K562 (cell line): Measurements from ENCODE around the gene FOXN3. TPM values are rescaled to one million over a fixed set of nuclear protein-coding genes. Genes with fewer than 3 reads are reported as not detected.

Experiments used
- ATAC-seq: fragments of 200-7000 bp; cut with Tn5 transposase; 3 replicates; pipeline ENCODE4 v1.9.1; 2020; ENCODE audit warnings: moderate library complexity
- BruUV-seq: library from RNA; stranded (reverse); fragments of 400-500 nt; replicated peaks from 2 replicates; lab custom pipeline; 2021; lab: Mats Ljungman, UMichigan
- CTCF ChIA-PET: fragments of 300-600 bp; formaldehyde crosslinking; extraction: SDS; loops from one replicate; lab custom pipeline; 2021; ENCODE audit warnings: low intra/inter-chr PET ratio; lab: Yijun Ruan, JAX
- POLR2A ChIA-PET: fragments of 300-600, 350-650 bp; sonication (Branson Sonifier 250); formaldehyde crosslinking; extraction: SDS; loops from one replicate; lab custom pipeline; 2021; ENCODE audit warnings: antibody characterized with exemption, inconsistent platforms; lab: Yijun Ruan, JAX
- DNase-seq, 4 experiments: peaks; one replicate each; pipeline versions ENCODE4 v3.0.0 to v3.0.0-alpha.2; 2011 to 2018; ENCODE audit warnings: low spot score in 3 of 4, mixed read lengths in 3 of 4; ENCODE audit errors: extremely low read depth in 1 of 4
- FAIRE-seq: peaks from 2 replicates; lab custom pipeline; 2011; peaks lifted over from hg19 to GRCh38; lab: Jason Lieb, UNC
- H2AFZ ChIP-seq: 2 replicates; pipeline ENCODE4 v1.6.0; 2011; ENCODE audit warnings: low read depth, low read length, control low read depth, inconsistent platforms
- H3K27ac ChIP-seq: fragments of 200-600 bp; 3 replicates; pipeline ENCODE4 v1.8.0; 2011; ENCODE audit warnings: low read depth, mild to moderate bottlenecking, control low read depth, inconsistent platforms, low read length, moderate library complexity, mixed read lengths; ENCODE audit errors: extremely low read depth
- H3K27me3 ChIP-seq, 2 experiments: fragments of 300-600 bp in 1 of 2; 2 replicates in 1 of 2; 3 replicates in 1 of 2; pipeline versions ENCODE4 v1.6.0 to v1.8.0; 2011; ENCODE audit warnings: inconsistent platforms in 2 of 2, low read length in 2 of 2, mild to moderate bottlenecking in 1 of 2, mixed read lengths in 1 of 2, moderate library complexity in 1 of 2; ENCODE audit not compliant: control insufficient read depth in 2 of 2, insufficient read depth in 2 of 2
- H3K36me3 ChIP-seq: fragments of 300-600 bp; 3 replicates; pipeline ENCODE4 v1.8.0; 2011; ENCODE audit warnings: mild to moderate bottlenecking, low read length, inconsistent platforms; ENCODE audit not compliant: control insufficient read depth, insufficient read depth
- H3K4me1 ChIP-seq, 2 experiments: fragments of 200-600 bp in 1 of 2; replicated peaks in 1 of 2; 2 replicates in 1 of 2; 3 replicates in 1 of 2; pipeline versions ENCODE4 v1.5.1 to v1.8.0; 2011; ENCODE audit warnings: inconsistent platforms in 2 of 2, low read length in 2 of 2, mild to moderate bottlenecking in 1 of 2, mixed read lengths in 1 of 2, moderate library complexity in 1 of 2; ENCODE audit not compliant: control insufficient read depth in 2 of 2, insufficient read depth in 2 of 2
- H3K4me2 ChIP-seq: 2 replicates; pipeline ENCODE4 v1.6.1; 2011; ENCODE audit warnings: low read length, control low read depth, inconsistent platforms, mixed read lengths; ENCODE audit not compliant: insufficient read depth
- H3K4me3 ChIP-seq: fragments of 200-600 bp; sonication (generic), shearing (Covaris generic); 2 replicates; pipeline ENCODE4 v1.5.1; 2016; ENCODE audit warnings: control low read depth, inconsistent platforms
- H3K79me2 ChIP-seq: fragments of 200-600 bp; 3 replicates; pipeline ENCODE4 v1.8.0; 2011; ENCODE audit warnings: low read length, inconsistent platforms; ENCODE audit not compliant: control insufficient read depth, insufficient read depth
- H3K9ac ChIP-seq, 2 experiments: 2 replicates each; pipeline versions ENCODE4 v1.6.0 to v1.6.1; 2011; ENCODE audit warnings: low read depth in 2 of 2, low read length in 2 of 2, control low read depth in 1 of 2, inconsistent platforms in 1 of 2, mild to moderate bottlenecking in 1 of 2, mixed read lengths in 1 of 2; ENCODE audit not compliant: insufficient read depth in 1 of 2
- H3K9me1 ChIP-seq: one replicate; pipeline ENCODE4 v1.6.0; 2011; ENCODE audit warnings: inconsistent platforms, mild to moderate bottlenecking, low read length, moderate library complexity; ENCODE audit not compliant: control insufficient read depth, insufficient read depth
- H3K9me3 ChIP-seq: replicated peaks from 2 replicates; pipeline ENCODE4 v1.5.1; 2011; ENCODE audit warnings: low read depth, low read length, inconsistent platforms; ENCODE audit not compliant: control insufficient read depth, insufficient read depth
- H4K20me1 ChIP-seq: replicated peaks from 2 replicates; pipeline ENCODE4 v1.6.1; 2011; ENCODE audit warnings: low read length, inconsistent platforms, mixed read lengths; ENCODE audit not compliant: control insufficient read depth, insufficient read depth
- AFF4 ChIP-seq: sonication (generic); formaldehyde crosslinking; IDR thresholded peaks from 2 replicates; pipeline ENCODE4 v1.8.0; 2023; ENCODE audit warnings: mild to moderate bottlenecking, missing genetic modification reagents
- ASH1L ChIP-seq: fragments of 450-650 bp; IDR thresholded peaks from 2 replicates; pipeline ENCODE4 v1.6.1; 2018; ENCODE audit warnings: borderline replicate concordance, mild to moderate bottlenecking, low read depth; ENCODE audit not compliant: partially characterized antibody
- ATF2 ChIP-seq: sonication (generic); formaldehyde crosslinking; IDR thresholded peaks from 2 replicates; pipeline ENCODE4 v1.8.1; 2022; ENCODE audit warnings: missing genetic modification reagents
- CTBP1 ChIP-seq: fragments of 450-650 bp; IDR thresholded peaks from 2 replicates; pipeline ENCODE4 v1.6.1; 2016; ENCODE audit warnings: borderline replicate concordance
- ELF2 ChIP-seq: fragments of 250-450 bp; sonication (Bioruptor Pico); IDR thresholded peaks from 2 replicates; pipeline ENCODE4 v1.5.0; 2021; ENCODE audit warnings: mild to moderate bottlenecking
- HDAC2 ChIP-seq: fragments of 450-650 bp; IDR thresholded peaks from 2 replicates; pipeline ENCODE4 v1.6.1; 2016; ENCODE audit warnings: mild to moderate bottlenecking
- MXD1 ChIP-seq: fragments of 250-450 bp; sonication (Bioruptor Pico); IDR thresholded peaks from 2 replicates; pipeline ENCODE4 v1.8.0; 2021; ENCODE audit warnings: borderline replicate concordance, mild to moderate bottlenecking, moderate library complexity; ENCODE audit not compliant: poor library complexity, severe bottlenecking
- POLR2H ChIP-seq: IDR thresholded peaks from 2 replicates; pipeline ENCODE4 v1.6.1; 2016; ENCODE audit warnings: missing genetic modification characterization, low read depth, mild to moderate bottlenecking, control low read depth, missing compliant biosample characterization, moderate library complexity
- SAP30 ChIP-seq: fragments of 200-600 bp; sonication (generic); IDR thresholded peaks from 2 replicates; pipeline ENCODE4 v1.6.1; 2012; ENCODE audit warnings: borderline replicate concordance, low read depth, mild to moderate bottlenecking, moderate library complexity, low read length, control low read depth, inconsistent platforms; ENCODE audit not compliant: insufficient read depth, poor library complexity, severe bottlenecking
- TRIM25 ChIP-seq: fragments of 450-650 bp; IDR thresholded peaks from 2 replicates; pipeline ENCODE4 v1.7.0; 2016; ENCODE audit warnings: borderline replicate concordance
- TSC22D4 ChIP-seq: fragments of 450-650 bp; IDR thresholded peaks from 2 replicates; pipeline ENCODE4 v1.6.1; 2016; ENCODE audit warnings: missing genetic modification characterization, missing biosample characterization, control low read depth
- ZNF395 ChIP-seq: fragments of 200-800 bp; sonication (Bioruptor generic); IDR thresholded peaks from 2 replicates; pipeline ENCODE4 v1.6.1; 2017; ENCODE audit warnings: missing genetic modification characterization, missing compliant biosample characterization
- WGBS: fragments of 100-300 bp; shearing (Covaris generic); methylation state at CpG from one replicate; pipeline ENCODE4 v1.1.6; 2016; ENCODE audit warnings: low coverage, mixed read lengths; ENCODE audit not compliant: insufficient coverage; ENCODE audit errors: missing lambda C conversion rate; 5-methylcytosine and 5-hydroxymethylcytosine counted together
- in situ Hi-C: fragments of 300-500 bp; cut with MboI; formaldehyde crosslinking; loops from 4 replicates; pipeline ENCODE4 v1.15.0; 2018; ENCODE audit warnings: inconsistent platforms, mixed read lengths
- intact Hi-C: fragments of 100-400 bp; cut with micrococcal nuclease; formaldehyde crosslinking; loops from 2 replicates; pipeline ENCODE4 v1.14.2; 2022
- polyA plus RNA-seq, 8 experiments: library from polyadenylated mRNA; depleted of rRNA in 4 of 8; stranded (reverse) in 5 of 8; unstranded in 3 of 8; fragments of >200 nt; fragmentation: Nextera tagmentation in 2 of 8; fragmentation: Illumina TruSeq in 1 of 8; extraction: Ambion mirVana in 2 of 8; extraction: Trizol in 1 of 8; gene quantifications; 2 replicates each; pipeline versions ENCODE4 v1.2.1 to v1.2.3, GENCODE V29; 2011 to 2014; ENCODE audit warnings: inconsistent platforms in 1 of 8, missing spikeins in 1 of 8
- total RNA-seq, 7 experiments: library from RNA; depleted of rRNA in 6 of 7; stranded (reverse); fragments of >200 nt in 6 of 7; fragmentation: Illumina TruSeq in 2 of 7; extraction: Trizol in 2 of 7; gene quantifications; 2 replicates each; pipeline versions ENCODE4 v1.2.1 to v1.2.3, GENCODE V29; 2011 to 2021; ENCODE audit warnings: low replicate concordance in 1 of 7

The FOXN3 gene
- total and polyA plus RNA-seq, 9 of the 15 experiments (the other 6 are each of a cell fraction or from before 2014, with no cell fraction given): 0.07 to 1.3 (median 0.40) TPM

GRCh38 chr14:89348722-89349121, 68.3 kb downstream of the FOXN3 start (continued):
- TF ChIP-seq MXD1: no peak
- TF ChIP-seq TRIM25: no peak
- no peak for TF ChIP-seq ATF2 (CRISPR knock-in tag)
- TF ChIP-seq ELF2: no peak
- TF ChIP-seq TSC22D4 (tag): no peak
- TF ChIP-seq, all 486 proteins: peak for 0

- in situ Hi-C loops: no loop called here
- BruUV-seq: no TSS peak
- Histone ChIP-seq H3K9me3 (no peaks in the 10 kb centered on the region), H3K27ac (no peak overlapping the region), H3K4me3 (no peak overlapping the region), H3K79me2 (no peaks in the 10 kb centered on the region), H2AFZ (no peak overlapping the region), H3K9ac (no peak overlapping the region), H3K36me3 (no peaks in the 10 kb centered on the region), H3K4me1 (no peaks in the 10 kb centered on the region), H3K4me2 (no peak overlapping the region), H4K20me1 (no peaks in the 10 kb centered on the region), H3K27me3 (peaks cover 0 to 14% of the 10 kb centered on the region in 2 experiments; a peak in 2 of 5 replicates), H3K9me1 (no peaks in the 10 kb centered on the region)
- 8% methylated on average over 10 of the region's 10 CpGs for WGBS
- no peak for ATAC-seq
- FAIRE-seq: no peak
- ChIA-PET POLR2A (interaction anchor here (1.1 kb wide), 1 partner anchor 19 kb away, joined by 3 read pairs; no protein-coding TSS in a partner anchor), CTCF (no interaction called here)
- no peak for DNase-seq
- intact Hi-C loops: no loop called here
- TF ChIP-seq SAP30: no peak
- no peak for TF ChIP-seq HDAC2
- TF ChIP-seq ZNF395: no peak
- no peak for TF ChIP-seq ASH1L
- no peak for TF ChIP-seq CTBP1
- TF ChIP-seq POLR2H (tag): no peak
- no peak for TF ChIP-seq AFF4 (CRISPR knock-in tag)
Measured at GRCh38 chr14:89347885-89348284, 69.1 kb downstream of the FOXN3 start.
